HepG2 (cell line): ENCODE results near the gene IRAK2. TPM values are rescaled to one million over a fixed set of nuclear protein-coding genes. Genes with fewer than 3 reads are reported as not detected.

ENCODE experiments used
- CENPX ChIP-seq: sonication (generic); formaldehyde crosslinking; IDR thresholded peaks from 2 replicates; pipeline ENCODE4 v1.9.0; 2021; ENCODE audit warnings: mild to moderate bottlenecking, missing genetic modification reagents, moderate library complexity
- HNF4G ChIP-seq, 2 experiments: sonication (generic) in 1 of 2; formaldehyde crosslinking in 1 of 2; IDR thresholded peaks; 2 replicates each; pipeline versions ENCODE4 v1.4.0 to v1.6.1; 2011 to 2020; ENCODE audit warnings: borderline replicate concordance in 2 of 2, low read depth in 2 of 2, mild to moderate bottlenecking in 2 of 2, low read length in 1 of 2, missing genetic modification reagents in 1 of 2, moderate library complexity in 1 of 2
- HNRNPUL1 ChIP-seq: fragments of 200-400 bp; formaldehyde crosslinking; IDR thresholded peaks from 2 replicates; pipeline ENCODE4 v1.6.1; 2017; ENCODE audit warnings: low read depth, mild to moderate bottlenecking, low read length, moderate library complexity
- KDM3A ChIP-seq: IDR thresholded peaks from 2 replicates; pipeline ENCODE4 v1.6.1; 2018; ENCODE audit warnings: low read depth, missing compliant biosample characterization
- MBD4 ChIP-seq: IDR thresholded peaks from 2 replicates; pipeline ENCODE4 v1.6.1; 2012; ENCODE audit warnings: low read length, inconsistent platforms, borderline replicate concordance
- MZF1 ChIP-seq: sonication (generic); formaldehyde crosslinking; IDR thresholded peaks from 2 replicates; pipeline ENCODE4 v1.8.1; 2023; ENCODE audit warnings: mild to moderate bottlenecking, missing genetic modification reagents, borderline replicate concordance
- NFE2L1 ChIP-seq: sonication (generic); formaldehyde crosslinking; IDR thresholded peaks from 2 replicates; pipeline ENCODE4 v1.4.0; 2020; ENCODE audit warnings: missing genetic modification reagents, mild to moderate bottlenecking, borderline replicate concordance
- NFYB ChIP-seq: sonication (generic); formaldehyde crosslinking; IDR thresholded peaks from 2 replicates; pipeline ENCODE4 v1.4.0; 2020; ENCODE audit warnings: missing genetic modification reagents
- RARA ChIP-seq: IDR thresholded peaks from 2 replicates; pipeline ENCODE4 v1.6.1; 2016; ENCODE audit warnings: missing genetic modification reagents, missing compliant biosample characterization
- RERE ChIP-seq: IDR thresholded peaks from 2 replicates; pipeline ENCODE4 v1.6.1; 2016; ENCODE audit warnings: low read depth, missing genetic modification reagents, missing compliant biosample characterization
- RNF2 ChIP-seq: fragments of 450-650 bp; conservative IDR thresholded peaks from 2 replicates; pipeline ENCODE4 v1.6.1; 2016; ENCODE audit warnings: low read depth
- ZFX ChIP-seq: sonication (generic); formaldehyde crosslinking; IDR thresholded peaks from 2 replicates; pipeline ENCODE4 v1.4.0; 2020; ENCODE audit warnings: mild to moderate bottlenecking, low read depth, missing genetic modification reagents, moderate library complexity
- ZNF839 ChIP-seq: sonication (generic); formaldehyde crosslinking; IDR thresholded peaks from 2 replicates; pipeline ENCODE4 v1.4.0; 2020; ENCODE audit warnings: missing genetic modification reagents, mild to moderate bottlenecking, borderline replicate concordance
- ZSCAN21 ChIP-seq: sonication (generic); formaldehyde crosslinking; IDR thresholded peaks from 2 replicates; pipeline ENCODE4 v1.8.0; 2022; ENCODE audit warnings: mild to moderate bottlenecking, missing genetic modification reagents, moderate library complexity, borderline replicate concordance
- polyA plus RNA-seq, 8 experiments: library from polyadenylated mRNA; depleted of rRNA in 3 of 8; stranded (reverse) in 7 of 8; unstranded in 1 of 8; fragments of >200 nt; fragmentation: Illumina TruSeq in 4 of 8; extraction: Trizol in 4 of 8; gene quantifications; 2 replicates each; pipeline versions ENCODE4 v1.2.1 to v1.2.3, GENCODE V29; 2011 to 2016; ENCODE audit warnings: low read depth in 4 of 8, missing spikeins in 1 of 8, mixed read lengths in 1 of 8; ENCODE audit not compliant: insufficient read depth in 1 of 8
- total RNA-seq, 5 experiments: library from RNA; depleted of rRNA; stranded (reverse); fragments of >200 nt; fragmentation: Illumina TruSeq; extraction: Trizol; gene quantifications; 2 replicates each; pipeline ENCODE4 v1.2.3, GENCODE V29; 2016; ENCODE audit warnings: low read depth in 1 of 5
- TF ChIP-seq, protein P1 (sequence below): sonication (generic); formaldehyde crosslinking; IDR thresholded peaks from 2 replicates; pipeline ENCODE4 v1.8.0; 2022; ENCODE audit warnings: mild to moderate bottlenecking, missing genetic modification reagents; ENCODE audit not compliant: insufficient replicate concordance
- TF ChIP-seq, protein P2 (sequence below): sonication (generic); formaldehyde crosslinking; IDR thresholded peaks from 2 replicates; pipeline ENCODE4 v1.9.0; 2022; ENCODE audit warnings: low read depth, missing genetic modification reagents
- TF ChIP-seq, protein P3 (sequence below): sonication (generic); formaldehyde crosslinking; IDR thresholded peaks from 2 replicates; pipeline ENCODE4 v1.4.0; 2020; ENCODE audit warnings: mild to moderate bottlenecking, missing genetic modification reagents

The IRAK2 gene
- total and polyA plus RNA-seq, 2 of the 13 experiments (the other 11 are each of a cell fraction or from before 2014, with no cell fraction given) = 13.1 to 23.3 TPM

DNA sequence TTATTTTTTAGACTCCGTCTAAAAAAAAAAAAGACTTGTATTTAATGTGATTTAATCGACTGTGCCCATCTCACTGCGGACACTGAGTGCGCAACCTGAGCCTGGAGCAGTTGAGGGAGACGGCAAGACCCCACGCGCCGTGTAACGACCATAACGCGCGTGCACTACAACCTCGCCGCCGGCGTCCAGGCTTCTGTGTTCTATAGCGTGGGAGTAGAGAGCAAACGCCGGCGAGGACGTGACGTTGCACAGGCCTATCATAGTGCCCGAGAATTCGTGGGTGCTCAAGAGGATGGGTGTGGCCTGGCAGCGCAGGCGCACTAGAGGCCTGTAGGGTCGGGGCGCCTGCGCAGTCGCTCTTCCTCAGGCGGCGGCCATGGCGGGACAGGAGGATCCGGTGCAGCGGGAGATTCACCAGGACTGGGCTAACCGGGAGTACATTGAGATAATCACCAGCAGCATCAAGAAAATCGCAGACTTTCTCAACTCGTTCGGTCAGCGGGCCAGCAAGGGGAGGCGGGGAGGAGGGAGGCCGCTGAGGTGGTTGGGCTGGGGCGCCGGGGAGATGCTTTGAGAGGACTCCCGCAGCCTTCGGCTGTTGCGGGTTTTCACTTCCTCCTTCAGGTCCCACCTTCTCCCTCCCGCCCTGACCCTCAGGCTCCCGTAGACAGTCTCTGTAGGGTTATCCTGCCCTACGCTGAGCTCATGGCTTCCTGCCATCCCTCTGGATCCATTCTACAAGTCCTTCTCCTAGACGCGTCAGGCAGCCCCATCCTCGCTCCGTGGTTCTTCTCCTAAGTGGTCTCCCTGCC, 49.2 kb upstream of the IRAK2 start, which contains the start of gene BRK1 (continued):
- TF ChIP-seq HNF4G (IDR thresholded peaks at IDR 0.05; ENCODE audit: borderline replicate concordance, low read depth, low read length) (no peak), HNF4G (CRISPR knock-in tag; IDR thresholded peaks at IDR 0.05; ENCODE audit: borderline replicate concordance, low read depth) (peak; percentile 64; the same call in 1 of the 2 replicates), NFE2L1 (CRISPR knock-in tag) (no peak), RERE (CRISPR knock-in tag) (0 out of 2 replicates have a peak, but pooled peaks have one; percentile 46), NFYB (CRISPR knock-in tag) (peak; percentile 79), CENPX (CRISPR knock-in tag) (no peak), KDM3A (CRISPR knock-in tag) (no peak), RARA (CRISPR knock-in tag) (no peak), ZFX (CRISPR knock-in tag) (peak; percentile 83), MZF1 (CRISPR knock-in tag) (no peak), HNRNPUL1 (no peak), ZSCAN21 (CRISPR knock-in tag) (peak; percentile 6; the same call in 1 of the 2 replicates), MBD4 (no peak), ZNF839 (CRISPR knock-in tag) (no peak), RNF2 (0 out of 2 replicates have a peak, but pooled peaks have one; percentile 46)
- TF ChIP-seq, protein P1, sequence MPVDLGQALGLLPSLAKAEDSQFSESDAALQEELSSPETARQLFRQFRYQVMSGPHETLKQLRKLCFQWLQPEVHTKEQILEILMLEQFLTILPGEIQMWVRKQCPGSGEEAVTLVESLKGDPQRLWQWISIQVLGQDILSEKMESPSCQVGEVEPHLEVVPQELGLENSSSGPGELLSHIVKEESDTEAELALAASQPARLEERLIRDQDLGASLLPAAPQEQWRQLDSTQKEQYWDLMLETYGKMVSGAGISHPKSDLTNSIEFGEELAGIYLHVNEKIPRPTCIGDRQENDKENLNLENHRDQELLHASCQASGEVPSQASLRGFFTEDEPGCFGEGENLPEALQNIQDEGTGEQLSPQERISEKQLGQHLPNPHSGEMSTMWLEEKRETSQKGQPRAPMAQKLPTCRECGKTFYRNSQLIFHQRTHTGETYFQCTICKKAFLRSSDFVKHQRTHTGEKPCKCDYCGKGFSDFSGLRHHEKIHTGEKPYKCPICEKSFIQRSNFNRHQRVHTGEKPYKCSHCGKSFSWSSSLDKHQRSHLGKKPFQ (CRISPR knock-in tag) = no peak
- TF ChIP-seq, protein P2, sequence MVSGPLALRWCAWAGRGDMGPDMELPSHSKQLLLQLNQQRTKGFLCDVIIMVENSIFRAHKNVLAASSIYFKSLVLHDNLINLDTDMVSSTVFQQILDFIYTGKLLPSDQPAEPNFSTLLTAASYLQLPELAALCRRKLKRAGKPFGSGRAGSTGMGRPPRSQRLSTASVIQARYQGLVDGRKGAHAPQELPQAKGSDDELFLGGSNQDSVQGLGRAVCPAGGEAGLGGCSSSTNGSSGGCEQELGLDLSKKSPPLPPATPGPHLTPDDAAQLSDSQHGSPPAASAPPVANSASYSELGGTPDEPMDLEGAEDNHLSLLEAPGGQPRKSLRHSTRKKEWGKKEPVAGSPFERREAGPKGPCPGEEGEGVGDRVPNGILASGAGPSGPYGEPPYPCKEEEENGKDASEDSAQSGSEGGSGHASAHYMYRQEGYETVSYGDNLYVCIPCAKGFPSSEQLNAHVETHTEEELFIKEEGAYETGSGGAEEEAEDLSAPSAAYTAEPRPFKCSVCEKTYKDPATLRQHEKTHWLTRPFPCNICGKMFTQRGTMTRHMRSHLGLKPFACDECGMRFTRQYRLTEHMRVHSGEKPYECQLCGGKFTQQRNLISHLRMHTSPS (CRISPR knock-in tag) = no peak
- TF ChIP-seq, protein P3, sequence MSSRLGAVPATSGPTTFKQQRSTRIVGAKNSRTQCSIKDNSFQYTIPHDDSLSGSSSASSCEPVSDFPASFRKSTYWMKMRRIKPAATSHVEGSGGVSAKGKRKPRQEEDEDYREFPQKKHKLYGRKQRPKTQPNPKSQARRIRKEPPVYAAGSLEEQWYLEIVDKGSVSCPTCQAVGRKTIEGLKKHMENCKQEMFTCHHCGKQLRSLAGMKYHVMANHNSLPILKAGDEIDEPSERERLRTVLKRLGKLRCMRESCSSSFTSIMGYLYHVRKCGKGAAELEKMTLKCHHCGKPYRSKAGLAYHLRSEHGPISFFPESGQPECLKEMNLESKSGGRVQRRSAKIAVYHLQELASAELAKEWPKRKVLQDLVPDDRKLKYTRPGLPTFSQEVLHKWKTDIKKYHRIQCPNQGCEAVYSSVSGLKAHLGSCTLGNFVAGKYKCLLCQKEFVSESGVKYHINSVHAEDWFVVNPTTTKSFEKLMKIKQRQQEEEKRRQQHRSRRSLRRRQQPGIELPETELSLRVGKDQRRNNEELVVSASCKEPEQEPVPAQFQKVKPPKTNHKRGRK = no peak
